CD4-positive, alpha-beta T cell (primary cell): ENCODE data around the gene GTF2F1. TPM values are rescaled to one million over a fixed set of nuclear protein-coding genes. Genes with fewer than 3 reads are reported as not detected.

Experiments
- ATAC-seq: fragments of 200-7000 bp; cut with Tn5 transposase; one replicate; pipeline ENCODE4 v1.10.0; 2022; ENCODE audit warnings: mild to moderate bottlenecking; ENCODE audit not compliant: poor library complexity
- CTCF ChIA-PET: fragments of 350-600 bp; sonication (Branson Sonifier 250); formaldehyde crosslinking; loops from one replicate; lab custom pipeline; 2021; ENCODE audit warnings: antibody characterized with exemption, inconsistent platforms; lab: Charles Lee
- POLR2A ChIA-PET: fragments of 350-600 bp; sonication (Branson Sonifier 250); formaldehyde crosslinking; loops from one replicate; lab custom pipeline; 2021; ENCODE audit warnings: antibody characterized with exemption, inconsistent platforms; lab: Charles Lee
- DNase-seq, 14 experiments: peaks; one replicate each; pipeline ENCODE4 v3.0.0-alpha.2; 2013 to 2020; ENCODE audit warnings: mixed read lengths in 2 of 14
- H3K27ac ChIP-seq, 2 donors: one replicate each; pipeline versions ENCODE4 v1.5.1 to v1.7.0; 2013; ENCODE audit warnings: low read length in 2 of 2, low read depth in 1 of 2, mild to moderate bottlenecking in 1 of 2
- H3K27me3 ChIP-seq, 2 experiments: 1 replicate in 1 of 2; 2 replicates in 1 of 2; pipeline versions ENCODE4 v1.6.1 to v1.7.0; 2013; ENCODE audit warnings: low read length in 2 of 2, control low read depth in 1 of 2, mild to moderate bottlenecking in 1 of 2, moderate library complexity in 1 of 2; ENCODE audit not compliant: insufficient read depth in 2 of 2, control insufficient read depth in 1 of 2
- H3K36me3 ChIP-seq: one replicate; pipeline ENCODE4 v1.6.1; 2013; ENCODE audit warnings: low read length, control low read depth; ENCODE audit not compliant: insufficient read depth
- H3K4me1 ChIP-seq: one replicate; pipeline ENCODE4 v1.6.1; 2013; ENCODE audit warnings: low read length, control low read depth; ENCODE audit not compliant: insufficient read depth
- H3K4me3 ChIP-seq: one replicate; pipeline ENCODE4 v1.5.1; 2013; ENCODE audit warnings: mild to moderate bottlenecking, low read length, moderate library complexity
- H3K9me3 ChIP-seq, 2 experiments: 1 replicate in 1 of 2; 2 replicates in 1 of 2; pipeline versions ENCODE4 v1.6.1 to v1.7.0; 2013; ENCODE audit warnings: low read length in 2 of 2, mild to moderate bottlenecking in 2 of 2, control low read depth in 1 of 2, moderate library complexity in 1 of 2; ENCODE audit not compliant: control insufficient read depth in 1 of 2, insufficient read depth in 1 of 2
- H3K27ac Mint-ChIP-seq: one replicate; pipeline ENCODE4 v1.8.0; 2020; ENCODE audit warnings: mixed read lengths
- H3K27me3 Mint-ChIP-seq: one replicate; pipeline ENCODE4 v1.8.0; 2021; ENCODE audit warnings: mixed read lengths
- H3K36me3 Mint-ChIP-seq: one replicate; pipeline ENCODE4 v1.8.0; 2021; ENCODE audit warnings: low read depth, mixed read lengths
- H3K4me1 Mint-ChIP-seq: one replicate; pipeline ENCODE4 v1.8.0; 2021; ENCODE audit warnings: low read depth, mixed read lengths
- H3K4me3 Mint-ChIP-seq: one replicate; pipeline ENCODE4 v1.8.0; 2020; ENCODE audit warnings: mild to moderate bottlenecking, mixed read lengths
- H3K9me3 Mint-ChIP-seq: one replicate; pipeline ENCODE4 v1.8.0; 2020; ENCODE audit warnings: mixed read lengths
- CTCF ChIP-seq: fragments of 200-600 bp; IDR thresholded peaks from one replicate; pipeline ENCODE4 v1.8.0; 2022; ENCODE audit warnings: antibody characterized with exemption, mild to moderate bottlenecking
- intact Hi-C, 2 experiments: fragments of 100-400 bp; cut with DNase I in 1 of 2; cut with micrococcal nuclease in 1 of 2; formaldehyde crosslinking; loops; one replicate each; pipeline versions ENCODE4 v1.15.1 to v1.9.0; 2023 to 2025; cut with DNase I, micrococcal nuclease
- polyA plus RNA-seq, 2 donors: library from polyadenylated mRNA; unstranded; fragments of 120-200 nt; gene quantifications; one replicate each; pipeline ENCODE4 v1.2.1, GENCODE V29; 2013
- total RNA-seq, 174 experiments: library from RNA in 2 of 174; stranded (reverse) in 2 of 174; gene quantifications; one replicate each; pipeline ENCODE4 v1.2.3 and lab custom pipeline; 2021 to 2026

GTF2F1 gene
- total RNA-seq (10 to 100 TPM; 56.1 to 61.1 TPM), total RNA-seq (lab: John Stamatoyannopoulos, UW) (58.5 to 163 (median 102) reads per million in 172 experiments)
- 65.3 TPM for polyA plus RNA-seq (2013, experiment 1 of 2)
- 73.6 TPM for polyA plus RNA-seq (2013, experiment 2 of 2)

- Mint-ChIP-seq H3K36me3 (peaks cover 49% of the 10 kb centered on the region), H3K27me3 (no peaks in the 10 kb centered on the region), H3K4me3 (peak within 1 kb of the TSS; percentile 97), H3K9me3 (no peaks in the 10 kb centered on the region), H3K4me1 (peaks cover 29% of the 10 kb centered on the region), H3K27ac (peak within 1 kb of the TSS; percentile 99)
- intact Hi-C loops: loop anchor here (1.0 to 10.0 kb wide), 9 partner anchors 20 to 195 kb away; partner anchors contain the start of genes ALKBH7 (in 1 of the 2), CLPP (in 1 of the 2), KHSRP (in 1 of the 2) and TUBB4A (in 1 of the 2)
- Histone ChIP-seq H3K4me1 (peaks cover 29% of the 10 kb centered on the region), H3K27ac (peak within 1 kb of the TSS; percentile 89 to 98), H3K9me3 (no peaks in the 10 kb centered on the region), H3K27me3 (no peaks in the 10 kb centered on the region), H3K4me3 (peak within 1 kb of the TSS; percentile 78), H3K36me3 (peaks cover 25% of the 10 kb centered on the region)
- TF ChIP-seq CTCF: no peak
- peak; percentile 88 to 97 (median 90) for DNase-seq
- POLR2A ChIA-PET: interaction anchor here (0.7 to 3.4 kb wide), 5 partner anchors 19 to 498 kb away, joined by 3 to 29 read pairs (median 21); partner anchors contain the start of genes ALKBH7, CLPP and KHSRP
- peak; percentile 81 for ATAC-seq
- CTCF ChIA-PET: no interaction called here
Measured at GRCh38 chr19:6393074-6393982, at the start of gene GTF2F1. Gene GTF2F1 (minus strand): TSS chr19:6393164. CDS start chr19:6392995, 169 bp downstream.

GRCh38 chr19:6442087-6442688 is 49.2 kb upstream of the GTF2F1 start:
- no peak for DNase-seq
- Mint-ChIP-seq H3K27ac (no peak overlapping the region), H3K4me3 (no peak overlapping the region), H3K9me3 (no peaks in the 10 kb centered on the region), H3K36me3 (peaks cover 15% of the 10 kb centered on the region), H3K27me3 (no peaks in the 10 kb centered on the region), H3K4me1 (no peaks in the 10 kb centered on the region)
- Histone ChIP-seq H3K4me1 (no peaks in the 10 kb centered on the region), H3K27me3 (no peaks in the 10 kb centered on the region), H3K36me3 (no peaks in the 10 kb centered on the region), H3K4me3 (no peak overlapping the region), H3K9me3 (no peaks in the 10 kb centered on the region), H3K27ac (no peak overlapping the region)
- no peak for ATAC-seq
- intact Hi-C loops: no loop called here
- ChIA-PET CTCF (interaction anchor here (1.1 kb wide), 1 partner anchor 168 kb away, joined by 4 read pairs; no protein-coding TSS in a partner anchor), POLR2A (no interaction called here)
- no peak for TF ChIP-seq CTCF

GRCh38 chr19:6440905-6441304 is 47.9 kb upstream of the GTF2F1 start:
- TF ChIP-seq CTCF: no peak
- H3K4me1 Mint-ChIP-seq: no peaks in the 10 kb centered on the region
- CTCF ChIA-PET: no interaction called here
- DNase-seq: no peak
- Histone ChIP-seq H3K9me3 (no peaks in the 10 kb centered on the region), H3K4me1 (no peaks in the 10 kb centered on the region), H3K36me3 (no peaks in the 10 kb centered on the region), H3K27ac (no peak overlapping the region), H3K27me3 (no peaks in the 10 kb centered on the region), H3K4me3 (no peak overlapping the region)
- no peak overlapping the region for H3K4me3 Mint-ChIP-seq
- no peak for ATAC-seq
- H3K27me3 Mint-ChIP-seq: no peaks in the 10 kb centered on the region
- no peak overlapping the region for H3K27ac Mint-ChIP-seq
- POLR2A ChIA-PET: interaction anchor here (0.6 kb wide), 1 partner anchor 49 kb away, joined by 3 read pairs; no protein-coding TSS in a partner anchor
- no peaks in the 10 kb centered on the region for H3K9me3 Mint-ChIP-seq
- intact Hi-C loops: no loop called here
- peaks cover 6% of the 10 kb centered on the region for H3K36me3 Mint-ChIP-seq
